Esophagus squamous epithelium (tissue), 5 donors: Measurements from ENCODE around the gene KIF1A. TPM values are rescaled to one million over a fixed set of nuclear protein-coding genes. Genes with fewer than 3 reads are reported as not detected.

ENCODE experiments used
- DNase-seq: peaks from one replicate; lab custom pipeline; 2025; lab: John Stamatoyannopoulos, UW
- H3K27ac ChIP-seq, 4 donors: fragments of 200-600 bp; sonication (generic); one replicate each; pipeline ENCODE4 v1.5.1; 2016 to 2019; ENCODE audit warnings: mild to moderate bottlenecking in 1 of 4
- H3K27me3 ChIP-seq, 4 donors: fragments of 200-600 bp; sonication (generic); 1 replicate in 3 of 4; 2 replicates in 1 of 4; pipeline versions ENCODE4 v1.5.1 to v1.6.0; 2017 to 2021; ENCODE audit warnings: antibody characterized with exemption in 1 of 4
- H3K36me3 ChIP-seq, 3 donors: fragments of 200-600 bp; sonication (generic); one replicate each; pipeline ENCODE4 v1.5.1; 2016 to 2019
- H3K4me1 ChIP-seq, 3 donors: fragments of 200-600 bp; sonication (generic); one replicate each; pipeline ENCODE4 v1.5.1; 2017 to 2019
- H3K4me3 ChIP-seq, 4 donors: fragments of 200-600 bp; sonication (generic); 1 replicate in 3 of 4; 2 replicates in 1 of 4; pipeline ENCODE4 v1.5.1; 2016 to 2019; ENCODE audit warnings: mild to moderate bottlenecking in 2 of 4, moderate library complexity in 1 of 4
- H3K9me3 ChIP-seq, 3 donors: fragments of 200-600 bp; sonication (generic); one replicate each; pipeline ENCODE4 v1.5.1; 2016 to 2019
- POLR2A ChIP-seq, 4 donors: fragments of 450-650 bp; IDR thresholded peaks; one replicate each; pipeline ENCODE4 v1.6.1; 2017; ENCODE audit warnings: antibody characterized with exemption in 4 of 4, mild to moderate bottlenecking in 4 of 4, moderate library complexity in 3 of 4
- WGBS, 2 donors: methylation state at CpG; one replicate each; pipeline ENCODE4 v1.1.5; 2018; 5-methylcytosine and 5-hydroxymethylcytosine counted together
- intact Hi-C: fragments of 100-400 bp; cut with DNase I; formaldehyde crosslinking; loops from one replicate; pipeline ENCODE4 v1.15.0; 2022
- total RNA-seq, 4 donors: library from RNA; depleted of rRNA; stranded (reverse); fragments of >200 nt; gene quantifications; one replicate each; pipeline ENCODE4 v1.1.0, GENCODE V29; 2016
- TF ChIP-seq, protein P1 (sequence below), 6 experiments: fragments of 450-650 bp in 4 of 6; fragments of 200-600 bp in 2 of 6; sonication (generic) in 2 of 6; IDR thresholded peaks; one replicate each; pipeline ENCODE4 v1.5.1; 2016 to 2019; ENCODE audit warnings: antibody characterized with exemption in 6 of 6, mild to moderate bottlenecking in 4 of 6, moderate library complexity in 4 of 6
- donor health status: DM: yes; HTN: yes; CAD: no.

The KIF1A gene
- total RNA-seq, 4 donors from 2014 or later: 0.15 TPM; not detected in 3

DNA sequence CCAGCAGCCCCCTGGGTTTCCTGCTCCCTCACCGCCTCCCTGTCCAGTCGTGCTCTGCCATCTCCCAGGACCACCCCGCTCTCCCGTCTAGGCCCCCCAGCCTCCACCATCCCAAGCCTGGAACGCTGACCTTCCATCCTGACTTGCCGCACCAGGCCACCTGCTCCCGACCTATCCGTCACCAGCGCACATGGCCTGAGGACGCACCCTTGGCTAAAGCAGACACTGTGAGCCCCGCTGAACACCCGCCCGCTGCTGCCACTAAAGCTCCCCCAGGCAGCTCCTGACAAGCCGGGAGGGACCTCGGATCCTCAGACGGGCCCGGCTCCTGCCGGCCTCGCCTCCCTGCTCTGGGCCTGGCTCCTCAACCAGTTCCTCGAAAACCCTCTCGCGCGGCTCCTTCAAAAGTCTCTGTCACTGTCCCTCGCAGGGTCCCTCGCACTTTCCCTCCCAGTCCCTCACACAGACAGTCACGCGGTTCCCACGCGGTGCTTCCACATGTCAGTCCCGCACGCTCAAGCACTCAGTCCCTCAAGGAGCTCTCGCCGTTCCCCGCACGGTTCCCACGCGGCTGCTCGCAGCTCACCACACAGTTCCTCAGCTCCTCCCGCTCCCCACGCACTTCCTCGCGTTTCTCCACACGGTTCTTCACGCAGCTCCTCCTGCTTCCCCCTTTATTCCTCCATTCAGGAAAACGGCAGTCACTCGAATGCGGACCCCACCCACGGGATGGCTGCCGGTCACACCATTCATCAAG lies 42.4 kb downstream of the KIF1A start:
- Histone ChIP-seq H3K4me1 (no peaks in the 10 kb centered on the region), H3K27me3 (peaks cover 0 to 24% (median 0%) of the 10 kb centered on the region in 4 donors), H3K9me3 (no peaks in the 10 kb centered on the region), H3K36me3 (no peaks in the 10 kb centered on the region), H3K4me3 (no peak overlapping the region), H3K27ac (no peak overlapping the region)
- intact Hi-C loops: no loop called here
- 83 to 85% methylated on average over 44 to 46 of the region's 49 CpGs for WGBS, 2 donors
- TF ChIP-seq POLR2A (IDR thresholded peaks at IDR 0.05): no peak
- TF ChIP-seq, protein P1, sequence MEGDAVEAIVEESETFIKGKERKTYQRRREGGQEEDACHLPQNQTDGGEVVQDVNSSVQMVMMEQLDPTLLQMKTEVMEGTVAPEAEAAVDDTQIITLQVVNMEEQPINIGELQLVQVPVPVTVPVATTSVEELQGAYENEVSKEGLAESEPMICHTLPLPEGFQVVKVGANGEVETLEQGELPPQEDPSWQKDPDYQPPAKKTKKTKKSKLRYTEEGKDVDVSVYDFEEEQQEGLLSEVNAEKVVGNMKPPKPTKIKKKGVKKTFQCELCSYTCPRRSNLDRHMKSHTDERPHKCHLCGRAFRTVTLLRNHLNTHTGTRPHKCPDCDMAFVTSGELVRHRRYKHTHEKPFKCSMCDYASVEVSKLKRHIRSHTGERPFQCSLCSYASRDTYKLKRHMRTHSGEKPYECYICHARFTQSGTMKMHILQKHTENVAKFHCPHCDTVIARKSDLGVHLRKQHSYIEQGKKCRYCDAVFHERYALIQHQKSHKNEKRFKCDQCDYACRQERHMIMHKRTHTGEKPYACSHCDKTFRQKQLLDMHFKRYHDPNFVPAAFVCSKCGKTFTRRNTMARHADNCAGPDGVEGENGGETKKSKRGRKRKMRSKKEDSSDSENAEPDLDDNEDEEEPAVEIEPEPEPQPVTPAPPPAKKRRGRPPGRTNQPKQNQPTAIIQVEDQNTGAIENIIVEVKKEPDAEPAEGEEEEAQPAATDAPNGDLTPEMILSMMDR (IDR thresholded peaks at IDR 0.05): no peak
- no peak for DNase-seq

- 54 to 73% methylated on average over 2 to 7 of the region's 8 CpGs for WGBS, 2 donors
- Histone ChIP-seq H3K27me3 (peaks cover 0 to 14% (median 0%) of the 10 kb centered on the region in 4 donors), H3K9me3 (no peaks in the 10 kb centered on the region), H3K36me3 (no peaks in the 10 kb centered on the region), H3K4me3 (no peak overlapping the region), H3K27ac (no peak overlapping the region), H3K4me1 (no peaks in the 10 kb centered on the region)
- no peak for DNase-seq
- TF ChIP-seq, protein P1 (IDR thresholded peaks at IDR 0.05): no peak
- TF ChIP-seq POLR2A (IDR thresholded peaks at IDR 0.05): no peak
- intact Hi-C loops: no loop called here
Measured at GRCh38 chr2:240775905-240776304, 44.1 kb downstream of the KIF1A start.

DNA sequence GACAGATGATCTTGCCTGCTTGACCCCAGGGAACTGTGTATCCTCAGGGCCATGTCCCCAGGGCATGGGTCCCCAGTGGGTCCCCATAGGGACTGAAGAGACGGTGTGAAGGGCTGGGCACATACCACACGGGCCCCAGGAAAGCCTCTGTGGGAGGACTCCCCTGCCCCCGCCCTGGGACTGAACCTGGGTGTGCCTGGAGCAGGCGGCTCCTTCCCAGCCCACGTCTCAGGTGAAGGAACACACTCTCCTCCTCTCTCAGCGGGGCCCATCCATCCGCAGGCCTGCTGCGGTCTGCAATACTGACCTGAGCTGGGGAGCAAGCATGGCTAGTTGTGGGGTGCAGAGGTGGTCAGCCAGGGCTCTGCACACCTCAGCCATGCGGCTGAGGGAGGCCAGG lies 45.2 kb downstream of the KIF1A start:
- intact Hi-C loops: no loop called here
- WGBS, 2 donors: no CpG with 5 or more reads among the region's 9 CpGs
- Histone ChIP-seq H3K36me3 (no peaks in the 10 kb centered on the region), H3K9me3 (no peaks in the 10 kb centered on the region), H3K27me3 (peaks cover 0 to 8% (median 0%) of the 10 kb centered on the region in 4 donors), H3K27ac (no peak overlapping the region), H3K4me1 (no peaks in the 10 kb centered on the region), H3K4me3 (no peak overlapping the region)
- no peak for DNase-seq
- no peak for TF ChIP-seq POLR2A (IDR thresholded peaks at IDR 0.05)
- TF ChIP-seq, protein P1 (IDR thresholded peaks at IDR 0.05): no peak

GRCh38 chr2:240769096-240769495 lies 50.9 kb downstream of the KIF1A start:
- DNase-seq: no peak
- TF ChIP-seq, protein P1 (IDR thresholded peaks at IDR 0.05): no peak
- TF ChIP-seq POLR2A (IDR thresholded peaks at IDR 0.05): no peak
- H3K27ac ChIP-seq: no peak overlapping the region
- no peak overlapping the region for H3K4me3 ChIP-seq
- WGBS, 2 donors: no CpG with 5 or more reads among the region's 7 CpGs
- H3K27me3 ChIP-seq: no peaks in the 10 kb centered on the region
- no peaks in the 10 kb centered on the region for H3K4me1 ChIP-seq
- H3K9me3 ChIP-seq: no peaks in the 10 kb centered on the region
- H3K36me3 ChIP-seq: no peaks in the 10 kb centered on the region
- intact Hi-C loops: no loop called here

DNA sequence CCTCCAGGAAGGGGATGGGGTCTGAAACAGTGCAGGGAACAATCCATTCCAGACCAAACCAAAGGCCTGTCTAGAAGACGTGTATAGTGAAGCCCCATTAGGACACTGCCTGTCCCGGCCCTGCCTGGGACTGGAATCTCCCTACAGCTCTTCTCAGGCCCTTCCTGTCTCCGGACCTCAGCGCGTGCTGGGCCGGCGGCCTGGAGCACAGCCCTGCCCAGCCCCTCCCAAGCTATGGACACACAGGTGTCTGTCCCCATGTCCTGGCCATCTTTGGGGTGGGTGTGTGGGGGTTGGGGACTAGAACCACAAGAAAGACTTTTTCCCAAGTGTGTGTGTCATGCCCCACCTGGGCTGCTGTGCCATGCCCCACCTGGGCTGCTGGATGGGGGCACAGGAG lies 51.8 kb downstream of the KIF1A start:
- H3K9me3 ChIP-seq: no peaks in the 10 kb centered on the region
- DNase-seq: no peak
- intact Hi-C loops: no loop called here
- no peak overlapping the region for H3K4me3 ChIP-seq
- 76% methylated on average over 7 of the region's 7 CpGs; no CpG with 5 or more reads in 1 of the 2 donors for WGBS, 2 donors
- no peaks in the 10 kb centered on the region for H3K27me3 ChIP-seq
- H3K27ac ChIP-seq: no peak overlapping the region
- no peaks in the 10 kb centered on the region for H3K36me3 ChIP-seq
- TF ChIP-seq, protein P1 (IDR thresholded peaks at IDR 0.05): no peak
- no peak for TF ChIP-seq POLR2A (IDR thresholded peaks at IDR 0.05)
- no peaks in the 10 kb centered on the region for H3K4me1 ChIP-seq
